SK-N-SH (cell line): ENCODE data around the gene ANO9. TPM values are rescaled to one million over a fixed set of nuclear protein-coding genes. Genes with fewer than 3 reads are reported as not detected.

ENCODE experiments used
- CTCF ChIA-PET: fragments of 300-600, 350-600 bp; formaldehyde crosslinking; extraction: SDS; loops from one replicate; lab custom pipeline; 2021; lab: Yijun Ruan, JAX
- POLR2A ChIA-PET: fragments of 350-600 bp; sonication (Branson Sonifier 250); formaldehyde crosslinking; extraction: SDS; loops from one replicate; lab custom pipeline; 2020; ENCODE audit warnings: antibody characterized with exemption, inconsistent platforms; lab: Yijun Ruan, JAX
- DNase-seq: peaks from one replicate; pipeline ENCODE4 v3.0.0; 2012
- H2AFZ ChIP-seq: fragments of 200-600 bp; sonication (generic); 2 replicates; pipeline ENCODE4 v1.8.1; 2016; ENCODE audit warnings: antibody characterized with exemption, mild to moderate bottlenecking, low read depth
- H3F3A ChIP-seq: fragments of 200-600 bp; sonication (generic); replicated peaks from 2 replicates; pipeline ENCODE3; 2016; ENCODE audit warnings: antibody characterized with exemption, mild to moderate bottlenecking; ENCODE audit not compliant: insufficient read depth
- H3K27ac ChIP-seq, 2 experiments: fragments of 200-500 bp in 1 of 2; fragments of 200-600 bp in 1 of 2; sonication (Bioruptor generic) in 1 of 2; sonication (generic), shearing (Covaris generic) in 1 of 2; 2 replicates each; pipeline versions ENCODE4 v1.5.1 to v1.6.1; 2014 to 2016; ENCODE audit warnings: low read depth in 2 of 2, inconsistent platforms in 1 of 2, low read length in 1 of 2, mild to moderate bottlenecking in 1 of 2, mixed read lengths in 1 of 2
- H3K27me3 ChIP-seq: fragments of 200-600 bp; sonication (generic), shearing (Covaris generic); 2 replicates; pipeline ENCODE4 v1.6.1; 2016; ENCODE audit warnings: mixed run types; ENCODE audit not compliant: insufficient read depth
- H3K36me3 ChIP-seq, 2 experiments: fragments of 200-500 bp in 1 of 2; fragments of 200-600 bp in 1 of 2; sonication (Bioruptor generic) in 1 of 2; sonication (generic) in 1 of 2; replicated peaks in 1 of 2; 2 replicates each; pipeline versions ENCODE3 to v1.5.1; 2014 to 2016; ENCODE audit warnings: low read length in 1 of 2, mild to moderate bottlenecking in 1 of 2; ENCODE audit not compliant: insufficient read depth in 2 of 2, control insufficient read depth in 1 of 2
- H3K4me1 ChIP-seq, 2 experiments: fragments of 200-500 bp in 1 of 2; fragments of 200-600 bp in 1 of 2; sonication (Bioruptor generic) in 1 of 2; sonication (generic), shearing (Covaris generic) in 1 of 2; 2 replicates each; pipeline versions ENCODE4 v1.5.1 to v1.6.1; 2014 to 2016; ENCODE audit warnings: low read depth in 1 of 2, low read length in 1 of 2, mixed run types in 1 of 2; ENCODE audit not compliant: insufficient read depth in 2 of 2, control insufficient read depth in 1 of 2
- H3K4me2 ChIP-seq: fragments of 200-600 bp; sonication (generic), shearing (Covaris generic); 2 replicates; pipeline ENCODE4 v1.6.1; 2017; ENCODE audit warnings: mixed run types
- H3K4me3 ChIP-seq, 2 experiments: fragments of 200-500 bp in 1 of 2; fragments of 200-600 bp in 1 of 2; sonication (Bioruptor generic) in 1 of 2; sonication (generic), shearing (Covaris generic) in 1 of 2; 2 replicates each; pipeline versions ENCODE4 v1.5.1 to v1.8.1; 2014 to 2016; ENCODE audit warnings: low read depth in 2 of 2, inconsistent platforms in 1 of 2, low read length in 1 of 2, mild to moderate bottlenecking in 1 of 2, mixed read lengths in 1 of 2, moderate library complexity in 1 of 2
- H3K79me2 ChIP-seq: fragments of 200-600 bp; sonication (generic); 2 replicates; pipeline ENCODE4 v1.8.1; 2017; ENCODE audit warnings: mild to moderate bottlenecking; ENCODE audit not compliant: insufficient read depth
- H3K9ac ChIP-seq: fragments of 200-600 bp; sonication (generic); 2 replicates; pipeline ENCODE4 v1.6.1; 2017; ENCODE audit warnings: mixed run types
- H3K9me2 ChIP-seq: fragments of 200-600 bp; sonication (generic); 2 replicates; pipeline ENCODE4 v1.6.1; 2017; ENCODE audit warnings: mixed run types
- H3K9me3 ChIP-seq: fragments of 200-600 bp; sonication (generic); 2 replicates; pipeline ENCODE4 v1.6.1; 2017; ENCODE audit warnings: mixed run types, mild to moderate bottlenecking, moderate library complexity
- H4K20me1 ChIP-seq: fragments of 200-600 bp; sonication (generic); 2 replicates; pipeline ENCODE4 v1.6.1; 2017; ENCODE audit warnings: mild to moderate bottlenecking, mixed run types; ENCODE audit not compliant: insufficient read depth
- CHD2 ChIP-seq: fragments of 150-350 bp; IDR thresholded peaks from 2 replicates; pipeline ENCODE4 v1.6.1; 2018; ENCODE audit warnings: low read length; ENCODE audit not compliant: partially characterized antibody
- CTCF ChIP-seq: fragments of 200-600 bp; sonication (generic); IDR thresholded peaks from 2 replicates; pipeline ENCODE4 v1.6.1; 2017; ENCODE audit warnings: antibody characterized with exemption, mild to moderate bottlenecking, moderate library complexity
- ELF1 ChIP-seq: IDR thresholded peaks from 2 replicates; pipeline ENCODE4 v1.4.0; 2012
- EP300 ChIP-seq, 2 experiments: IDR thresholded peaks; 2 replicates each; pipeline versions ENCODE4 v1.4.0 to v1.6.1; 2012; ENCODE audit warnings: borderline replicate concordance in 1 of 2, low read depth in 1 of 2, low read length in 1 of 2
- EZH2phosphoT487 ChIP-seq: fragments of 200-600 bp; sonication (generic); IDR thresholded peaks from 2 replicates; pipeline ENCODE4 v1.6.1; 2017; ENCODE audit warnings: low read depth, mixed run types, mild to moderate bottlenecking, antibody characterized with exemption, moderate library complexity, borderline replicate concordance
- FOSL2 ChIP-seq: IDR thresholded peaks from 2 replicates; pipeline ENCODE4 v1.4.0; 2012; ENCODE audit warnings: low read depth, mild to moderate bottlenecking, moderate library complexity, borderline replicate concordance
- FOXJ3 ChIP-seq: sonication (generic); formaldehyde crosslinking; IDR thresholded peaks from 2 replicates; pipeline ENCODE4 v1.5.1; 2020; ENCODE audit warnings: mild to moderate bottlenecking, missing genetic modification reagents
- FOXM1 ChIP-seq: IDR thresholded peaks from 2 replicates; pipeline ENCODE4 v1.4.0; 2012; ENCODE audit warnings: low read depth, mild to moderate bottlenecking
- GATA2 ChIP-seq: sonication (generic); formaldehyde crosslinking; IDR thresholded peaks from 2 replicates; pipeline ENCODE4 v1.5.0; 2020; ENCODE audit warnings: mild to moderate bottlenecking, missing genetic modification reagents
- IRF3 ChIP-seq: fragments of 150-350 bp; IDR thresholded peaks from 2 replicates; pipeline ENCODE4 v1.6.1; 2016; ENCODE audit warnings: mild to moderate bottlenecking, low read depth, low read length
- MEF2A ChIP-seq: IDR thresholded peaks from 2 replicates; pipeline ENCODE4 v1.4.0; 2012; ENCODE audit warnings: low read depth, borderline replicate concordance
- MXI1 ChIP-seq: IDR thresholded peaks from 2 replicates; pipeline ENCODE4 v1.6.1; 2012; ENCODE audit warnings: mild to moderate bottlenecking, low read depth, low read length, improper control_type of control experiment
- NFIC ChIP-seq: IDR thresholded peaks from 2 replicates; pipeline ENCODE4 v1.4.0; 2012; ENCODE audit warnings: borderline replicate concordance
- RAD21 ChIP-seq: IDR thresholded peaks from 2 replicates; pipeline ENCODE4 v1.6.1; 2012; ENCODE audit warnings: mild to moderate bottlenecking, low read length
- RCOR1 ChIP-seq: fragments of 150-350 bp; IDR thresholded peaks from 2 replicates; pipeline ENCODE4 v1.6.1; 2017; ENCODE audit warnings: antibody characterized with exemption, low read length
- RFX5 ChIP-seq: IDR thresholded peaks from 2 replicates; pipeline ENCODE4 v1.6.1; 2012; ENCODE audit warnings: mild to moderate bottlenecking, improper control_type of control experiment, low read length
- RXRA ChIP-seq: IDR thresholded peaks from 2 replicates; pipeline ENCODE4 v1.4.0; 2012; ENCODE audit warnings: low read depth, mild to moderate bottlenecking, borderline replicate concordance
- SIN3A ChIP-seq: IDR thresholded peaks from 2 replicates; pipeline ENCODE4 v1.6.1; 2012; ENCODE audit warnings: low read depth, mild to moderate bottlenecking, low read length, moderate library complexity, borderline replicate concordance
- TAF1 ChIP-seq: IDR thresholded peaks from 2 replicates; pipeline ENCODE4 v1.6.1; 2012; ENCODE audit warnings: low read depth, mild to moderate bottlenecking, low read length, moderate library complexity, borderline replicate concordance
- TCF12 ChIP-seq: IDR thresholded peaks from 2 replicates; pipeline ENCODE4 v1.4.0; 2012
- TEAD4 ChIP-seq: IDR thresholded peaks from 2 replicates; pipeline ENCODE4 v1.4.0; 2012; ENCODE audit warnings: mild to moderate bottlenecking, borderline replicate concordance; ENCODE audit not compliant: insufficient read depth
- USF1 ChIP-seq: IDR thresholded peaks from 2 replicates; pipeline ENCODE4 v1.4.0; 2012; ENCODE audit warnings: low read depth, borderline replicate concordance
- WGBS: methylation state at CpG from one replicate; pipeline ENCODE4 v1.1.6; 2017; ENCODE audit warnings: low lambda C conversion rate; 5-methylcytosine and 5-hydroxymethylcytosine counted together
- polyA plus RNA-seq, 3 experiments: library from polyadenylated mRNA; depleted of rRNA; stranded (reverse); fragments of >200 nt; gene quantifications; 2 replicates each; pipeline ENCODE4 v1.2.3, GENCODE V29; 2012

The ANO9 gene
- polyA plus RNA-seq, 1 of the 3 experiments (the other 2 are of a cell fraction) = 0.12 TPM

- TF ChIP-seq IRF3 (no peak), MEF2A (no peak), MXI1 (no peak), TCF12 (no peak), USF1 (no peak)
These were observed 19.6 kb downstream of the ANO9 start (continued) for GRCh38 chr11:422249-422656.

- Histone ChIP-seq H3K9me3 (no peaks in the 10 kb centered on the region), H3K4me3 (no peak overlapping the region), H3K79me2 (no peaks in the 10 kb centered on the region), H3K9me2 (no peaks in the 10 kb centered on the region), H3K4me1 (peaks cover 0 to 7% of the 10 kb centered on the region in 2 experiments; a peak in 1 of 4 replicates), H3F3A (no peaks in the 10 kb centered on the region), H3K27me3 (peaks cover 25% of the 10 kb centered on the region), H3K4me2 (no peak overlapping the region), H3K9ac (no peak overlapping the region), H3K36me3 (no peaks in the 10 kb centered on the region), H3K27ac (no peak overlapping the region), H2AFZ (no peak overlapping the region), H4K20me1 (no peaks in the 10 kb centered on the region)
- ChIA-PET POLR2A (no interaction called here), CTCF (no interaction called here)
- TF ChIP-seq EZH2phosphoT487 = no peak
- no peak for TF ChIP-seq CHD2
- no peak for TF ChIP-seq SIN3A
- TF ChIP-seq GATA2 (CRISPR knock-in tag) = no peak
- no peak for TF ChIP-seq ELF1
- TF ChIP-seq RXRA = no peak
- no peak for TF ChIP-seq NFIC
- TF ChIP-seq TAF1 = no peak
- TF ChIP-seq TEAD4 = no peak
- TF ChIP-seq FOSL2 = no peak
- TF ChIP-seq RFX5 = no peak
- no peak for TF ChIP-seq FOXJ3 (CRISPR knock-in tag)
- TF ChIP-seq EP300 (IDR thresholded peaks at IDR 0.05; ENCODE audit: borderline replicate concordance in 1 of 2, low read depth in 1 of 2, low read length in 1 of 2) = no peak
- no peak for TF ChIP-seq MEF2A
- TF ChIP-seq RAD21 = no peak
- TF ChIP-seq RCOR1 = no peak
- TF ChIP-seq USF1 = no peak
- no peak for TF ChIP-seq FOXM1
- no peak for TF ChIP-seq CTCF
- TF ChIP-seq IRF3 = no peak
- WGBS = 85% methylated on average over 14 of the region's 21 CpGs
- no peak for DNase-seq
These were observed 20.9 kb downstream of the ANO9 start for GRCh38 chr11:420911-421321.
